ENCODE measurements around the gene TRIM63.

DNA sequence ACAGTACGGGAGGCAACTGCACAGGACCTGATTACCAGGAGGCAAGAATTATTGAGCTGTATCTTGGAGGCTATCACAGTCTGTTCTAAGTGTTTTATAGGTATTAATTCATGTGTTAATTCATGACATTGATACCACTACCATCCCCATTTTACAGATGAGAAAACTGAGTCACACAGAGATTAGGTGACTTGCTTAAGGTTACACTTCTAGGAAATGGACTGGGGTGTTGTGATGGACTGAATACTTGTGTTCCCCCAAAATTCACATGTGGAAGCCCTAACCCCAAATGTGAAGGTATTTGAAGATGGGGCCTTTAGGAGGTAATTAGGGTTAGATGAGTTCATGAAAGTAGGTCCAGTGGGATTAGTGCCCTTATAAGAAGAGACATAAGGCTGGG is 10.1 kb upstream of the TRIM63 start:
- TF ChIP-seq, protein P1, sequence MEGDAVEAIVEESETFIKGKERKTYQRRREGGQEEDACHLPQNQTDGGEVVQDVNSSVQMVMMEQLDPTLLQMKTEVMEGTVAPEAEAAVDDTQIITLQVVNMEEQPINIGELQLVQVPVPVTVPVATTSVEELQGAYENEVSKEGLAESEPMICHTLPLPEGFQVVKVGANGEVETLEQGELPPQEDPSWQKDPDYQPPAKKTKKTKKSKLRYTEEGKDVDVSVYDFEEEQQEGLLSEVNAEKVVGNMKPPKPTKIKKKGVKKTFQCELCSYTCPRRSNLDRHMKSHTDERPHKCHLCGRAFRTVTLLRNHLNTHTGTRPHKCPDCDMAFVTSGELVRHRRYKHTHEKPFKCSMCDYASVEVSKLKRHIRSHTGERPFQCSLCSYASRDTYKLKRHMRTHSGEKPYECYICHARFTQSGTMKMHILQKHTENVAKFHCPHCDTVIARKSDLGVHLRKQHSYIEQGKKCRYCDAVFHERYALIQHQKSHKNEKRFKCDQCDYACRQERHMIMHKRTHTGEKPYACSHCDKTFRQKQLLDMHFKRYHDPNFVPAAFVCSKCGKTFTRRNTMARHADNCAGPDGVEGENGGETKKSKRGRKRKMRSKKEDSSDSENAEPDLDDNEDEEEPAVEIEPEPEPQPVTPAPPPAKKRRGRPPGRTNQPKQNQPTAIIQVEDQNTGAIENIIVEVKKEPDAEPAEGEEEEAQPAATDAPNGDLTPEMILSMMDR (IDR thresholded peaks at IDR 0.05): no peak
- no peak for TF ChIP-seq POLR2A (IDR thresholded peaks at IDR 0.05)
- no peak for TF ChIP-seq EP300 (IDR thresholded peaks at IDR 0.05)
